Spinal cord (tissue), 10 donors: ENCODE results near the gene ACOT2. TPM values are rescaled to one million over a fixed set of nuclear protein-coding genes. Genes with fewer than 3 reads are reported as not detected.
"Not testable (repeated sequence)": the region's sequence is repeated elsewhere in the genome, so short reads cannot be mapped to it uniquely, and the experiment has no call there.

Source experiments
- DNase-seq, 6 donors: peaks; one replicate each; pipeline versions ENCODE4 v3.0.0 to v3.0.0-alpha.2; 2013 to 2015; ENCODE audit warnings: low spot score in 6 of 6, low read depth in 4 of 6
- H3K27ac ChIP-seq: one replicate; pipeline ENCODE4 v1.5.1; 2013; ENCODE audit warnings: low read depth, low read length, control low read depth
- H3K27me3 ChIP-seq: one replicate; pipeline ENCODE4 v1.6.1; 2013; ENCODE audit warnings: low read length; ENCODE audit not compliant: control insufficient read depth, insufficient read depth
- H3K36me3 ChIP-seq: one replicate; pipeline ENCODE4 v1.6.1; 2013; ENCODE audit warnings: low read length; ENCODE audit not compliant: control insufficient read depth, insufficient read depth
- H3K4me1 ChIP-seq: one replicate; pipeline ENCODE4 v1.6.1; 2013; ENCODE audit warnings: low read length; ENCODE audit not compliant: control insufficient read depth, insufficient read depth
- H3K4me3 ChIP-seq: one replicate; pipeline ENCODE4 v1.5.1; 2013; ENCODE audit warnings: low read depth, low read length, control low read depth
- H3K9me3 ChIP-seq: one replicate; pipeline ENCODE4 v1.6.1; 2013; ENCODE audit warnings: low read length; ENCODE audit not compliant: control insufficient read depth, insufficient read depth
- WGBS: methylation state at CpG from one replicate; pipeline ENCODE4 v1.1.5; 2013; ENCODE audit warnings: missing lambda C conversion rate; ENCODE audit not compliant: insufficient coverage; 5-methylcytosine and 5-hydroxymethylcytosine counted together
- polyA plus RNA-seq, 2 donors: library from polyadenylated mRNA; unstranded; fragments of 120-200 nt; gene quantifications; one replicate each; pipeline ENCODE4 v1.2.1, GENCODE V29; 2013; ENCODE audit not compliant: insufficient read length in 2 of 2
- total RNA-seq, 2 donors: library from RNA; depleted of rRNA in 1 of 2; stranded (reverse); fragments of 120-200 nt in 1 of 2; fragments of >200 nt in 1 of 2; gene quantifications; one replicate each; pipeline versions ENCODE4 v1.2.3 to v1.2.4, GENCODE V29; 2013 to 2014
- donor health status: healthy.

ACOT2 gene
- total and polyA plus RNA-seq, 4 donors, result 29.7 to 41.6 (median 38.0) TPM

DNA sequence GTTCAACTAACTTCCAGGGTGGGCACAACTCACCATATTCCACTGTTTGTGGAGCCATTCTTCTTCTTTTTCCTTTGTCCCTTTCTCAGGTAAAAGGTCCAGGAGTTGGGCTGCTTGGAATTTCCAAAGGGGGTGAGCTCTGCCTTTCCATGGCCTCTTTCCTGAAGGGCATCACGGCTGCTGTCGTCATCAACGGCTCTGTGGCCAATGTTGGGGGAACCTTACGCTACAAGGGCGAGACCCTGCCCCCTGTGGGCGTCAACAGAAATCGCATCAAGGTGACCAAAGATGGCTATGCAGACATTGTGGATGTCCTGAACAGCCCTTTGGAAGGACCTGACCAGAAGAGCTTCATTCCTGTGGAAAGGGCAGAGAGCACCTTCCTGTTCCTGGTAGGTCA is 26.1 kb upstream of the ACOT2 start:
- not testable (repeated sequence) for H3K27me3 ChIP-seq, H3K4me3 ChIP-seq, H3K4me1 ChIP-seq, H3K9me3 ChIP-seq, H3K27ac ChIP-seq, DNase-seq, H3K36me3 ChIP-seq
- WGBS, result no CpG with 5 or more reads among the region's 7 CpGs

DNA sequence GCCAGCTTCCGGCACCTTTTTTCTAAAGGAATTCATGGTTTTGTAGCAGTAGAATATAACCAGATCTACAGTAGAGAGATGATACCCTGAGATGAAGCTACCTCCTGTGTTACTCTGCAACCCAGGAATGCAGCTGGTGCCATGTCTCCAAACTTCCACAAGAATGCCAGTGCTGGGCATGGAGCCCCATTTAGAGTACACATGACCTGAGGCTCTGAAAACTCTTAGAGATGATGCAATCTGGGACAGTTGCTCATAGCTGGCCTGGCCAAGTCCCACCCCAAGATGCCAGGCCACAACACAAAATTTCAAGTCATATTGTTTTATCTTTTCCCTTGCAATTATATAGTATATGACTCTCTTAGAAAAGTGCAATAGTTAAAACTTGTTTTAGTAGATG is 23.7 kb upstream of the ACOT2 start:
- no CpG with 5 or more reads among the region's 1 CpG for WGBS
- H3K27ac ChIP-seq, H3K36me3 ChIP-seq, H3K4me1 ChIP-seq, H3K27me3 ChIP-seq, DNase-seq, H3K9me3 ChIP-seq, H3K4me3 ChIP-seq: not testable (repeated sequence)

- not testable (repeated sequence) for DNase-seq, H3K27me3 ChIP-seq, H3K27ac ChIP-seq, H3K4me1 ChIP-seq, H3K36me3 ChIP-seq, H3K4me3 ChIP-seq, H3K9me3 ChIP-seq
- WGBS, result no CpG with 5 or more reads among the region's 3 CpGs
Measured at GRCh38 chr14:73549097-73549496, 19.9 kb upstream of the ACOT2 start.

- H3K4me1 ChIP-seq, H3K4me3 ChIP-seq, H3K27me3 ChIP-seq, H3K9me3 ChIP-seq, DNase-seq, H3K36me3 ChIP-seq, H3K27ac ChIP-seq: not testable (repeated sequence)
- WGBS, result no CpG with 5 or more reads among the region's 6 CpGs
Measured at GRCh38 chr14:73549889-73550524, 19.0 kb upstream of the ACOT2 start.

DNA sequence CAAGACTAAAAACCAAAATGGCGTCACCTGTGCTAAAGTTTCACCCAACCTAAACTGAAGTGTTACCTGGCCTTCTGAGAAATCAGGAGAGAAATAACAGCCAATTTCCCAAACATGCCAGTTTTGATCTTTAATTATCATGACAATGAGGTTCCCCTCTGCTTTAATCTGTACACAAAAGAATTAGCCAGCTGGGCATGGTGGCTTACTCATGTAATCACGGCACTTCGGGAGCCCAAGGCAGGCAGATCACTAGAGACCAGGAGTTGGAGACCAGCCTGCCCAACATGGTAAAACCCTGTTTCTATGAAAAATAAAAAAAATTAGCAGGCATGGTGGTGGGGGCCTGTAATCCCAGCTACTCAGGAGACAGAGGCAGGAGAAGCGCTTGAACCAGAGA is 15.2 kb upstream of the ACOT2 start:
- Histone ChIP-seq H3K27me3 (no peaks in the 10 kb centered on the region), H3K4me1 (no peaks in the 10 kb centered on the region), H3K4me3 (no peak overlapping the region), H3K27ac (no peak overlapping the region), H3K9me3 (no peaks in the 10 kb centered on the region), H3K36me3 (no peaks in the 10 kb centered on the region)
- no peak for DNase-seq
- no CpG with 5 or more reads among the region's 4 CpGs for WGBS

- WGBS, result no CpG with 5 or more reads among the region's 2 CpGs
- not testable (repeated sequence) for H3K27ac ChIP-seq, H3K4me1 ChIP-seq, H3K36me3 ChIP-seq, H3K27me3 ChIP-seq, DNase-seq, H3K9me3 ChIP-seq, H3K4me3 ChIP-seq
Measured at GRCh38 chr14:73557201-73557600, 11.8 kb upstream of the ACOT2 start.

DNA sequence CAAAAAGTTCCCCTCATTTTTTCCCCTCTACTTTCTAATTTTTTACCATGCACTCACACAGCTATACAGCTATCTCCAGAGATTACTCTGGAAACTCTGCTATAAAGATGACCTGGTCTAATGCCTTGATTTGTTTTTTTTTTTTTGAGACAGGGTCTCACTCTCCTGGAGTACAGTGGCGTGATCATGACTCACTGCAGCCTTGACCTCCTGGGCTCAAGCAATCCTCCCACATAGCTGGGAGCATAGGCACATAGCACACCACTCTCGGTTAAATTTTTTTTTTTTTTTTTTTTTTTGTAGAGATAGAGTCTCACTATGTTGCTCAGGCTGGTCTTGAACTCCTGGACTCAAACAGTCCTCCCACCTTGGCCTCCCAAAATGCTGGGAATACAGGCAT is 10.8 kb upstream of the ACOT2 start:
- not testable (repeated sequence) for H3K9me3 ChIP-seq, H3K4me3 ChIP-seq, H3K27me3 ChIP-seq, H3K27ac ChIP-seq, H3K4me1 ChIP-seq, DNase-seq, H3K36me3 ChIP-seq
- WGBS, result no CpG with 5 or more reads among the region's 2 CpGs

DNA sequence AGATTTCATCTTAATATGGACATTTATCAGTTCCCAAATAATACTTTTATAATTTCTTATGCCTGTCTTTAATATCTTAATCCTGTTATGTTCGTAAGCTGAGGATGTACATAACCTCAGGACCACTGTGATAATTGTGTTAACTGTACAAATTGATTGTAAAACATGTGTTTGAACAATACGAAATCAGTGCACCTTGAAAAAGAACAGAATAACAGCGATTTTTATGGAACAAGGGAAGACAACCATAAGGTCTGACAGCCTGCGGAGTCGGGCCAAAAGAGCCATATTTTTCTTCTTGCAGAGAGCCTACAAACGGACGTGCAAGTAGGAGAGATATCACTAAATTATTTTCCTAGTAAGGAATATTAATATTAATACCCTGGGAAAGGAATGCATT is 6.8 kb upstream of the ACOT2 start:
- not testable (repeated sequence) for H3K4me3 ChIP-seq, H3K27ac ChIP-seq, H3K9me3 ChIP-seq, H3K36me3 ChIP-seq, DNase-seq, H3K27me3 ChIP-seq
- WGBS, result 90% methylated on average over 2 of the region's 7 CpGs
- peaks cover 16% of the 10 kb centered on the region for H3K4me1 ChIP-seq

GRCh38 chr14:73562696-73563095 is 6.3 kb upstream of the ACOT2 start:
- 94% methylated on average over 3 of the region's 6 CpGs for WGBS
- H3K27ac ChIP-seq, H3K27me3 ChIP-seq, H3K4me3 ChIP-seq, H3K9me3 ChIP-seq, H3K36me3 ChIP-seq, DNase-seq: not testable (repeated sequence)
- H3K4me1 ChIP-seq, result peaks cover 17% of the 10 kb centered on the region

DNA sequence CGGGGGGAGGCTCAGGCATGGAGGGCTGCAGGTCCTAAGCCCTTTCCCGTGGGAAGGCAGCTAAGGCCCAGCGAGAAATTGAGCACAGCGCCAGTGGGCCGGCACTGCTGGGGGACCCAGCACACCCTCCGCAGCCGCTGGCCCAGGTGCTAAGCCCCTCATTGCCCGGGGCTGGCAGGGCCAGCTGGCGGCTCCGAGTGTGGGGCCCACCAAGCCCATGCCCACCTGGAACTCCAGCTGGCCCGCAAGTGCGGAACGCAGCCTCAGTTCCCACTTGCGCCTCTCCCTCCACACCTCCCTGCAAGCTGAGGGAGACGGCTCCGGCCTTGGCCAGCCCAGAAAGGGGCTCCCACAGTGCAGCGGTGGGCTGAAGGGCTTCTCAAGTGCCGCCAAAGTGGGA is 2.6 kb upstream of the ACOT2 start:
- not testable (repeated sequence) for H3K36me3 ChIP-seq

More for the DNA sequence above, 2.6 kb upstream of the ACOT2 start:
- not testable (repeated sequence) for H3K9me3 ChIP-seq, H3K4me3 ChIP-seq, H3K27ac ChIP-seq, DNase-seq, H3K27me3 ChIP-seq
- H3K4me1 ChIP-seq, result peaks cover 29% of the 10 kb centered on the region
- WGBS, result 93% methylated on average over 18 of the region's 18 CpGs
